Breast epithelium (tissue), 3 donors: ENCODE results near the gene HELQ.

ENCODE experiments used
- POLR2A ChIP-seq: fragments of 450-650 bp; IDR thresholded peaks from one replicate; pipeline ENCODE4 v1.6.1; 2016; ENCODE audit warnings: antibody characterized with exemption, mild to moderate bottlenecking, moderate library complexity
- POLR2AphosphoS5 ChIP-seq, 3 donors: sonication (generic); formaldehyde crosslinking; IDR thresholded peaks; one replicate each; pipeline ENCODE4 v1.6.1; 2017; ENCODE audit warnings: antibody characterized with exemption in 3 of 3

- TF ChIP-seq POLR2AphosphoS5 (IDR thresholded peaks at IDR 0.05): no peak
- TF ChIP-seq POLR2A: no peak
Measured at GRCh38 chr4:83360018-83360417, 95.6 kb downstream of the HELQ start.
